PC-3 (cell line): Measurements from ENCODE around the gene SLC27A4. TPM values are rescaled to one million over a fixed set of nuclear protein-coding genes. Genes with fewer than 3 reads are reported as not detected.

Experiments used
- ATAC-seq: fragments of 200-7000 bp; cut with Tn5 transposase; 2 replicates; pipeline ENCODE4 v1.9.1; 2020; ENCODE audit warnings: mild to moderate bottlenecking, moderate library complexity
- BruUV-seq: library from RNA; stranded (reverse); fragments of 400-500 nt; replicated peaks from 2 replicates; lab custom pipeline; 2021; lab: Mats Ljungman, UMichigan
- CTCF ChIA-PET: fragments of 300-600 bp; sonication (Branson Sonifier 250); formaldehyde crosslinking; loops from one replicate; lab custom pipeline; 2022; ENCODE audit warnings: antibody characterized with exemption; lab: Charles Lee
- POLR2A ChIA-PET: fragments of 300-600 bp; sonication (Branson Sonifier 250); formaldehyde crosslinking; loops from one replicate; lab custom pipeline; 2022; ENCODE audit warnings: antibody characterized with exemption; ENCODE audit not compliant: unreplicated experiment; lab: Charles Lee
- DNase-seq: peaks from one replicate; pipeline ENCODE4 v3.0.0-alpha.2; 2015
- H2AFZ ChIP-seq: fragments of 300-600 bp; sonication (generic); 2 replicates; pipeline ENCODE4 v1.6.0; 2016; ENCODE audit warnings: antibody characterized with exemption, low read length
- H3F3A ChIP-seq: fragments of 300-600 bp; sonication (generic); one replicate; pipeline ENCODE4 v1.6.0; 2017; ENCODE audit warnings: antibody characterized with exemption, low read length, control low read depth, mild to moderate bottlenecking; ENCODE audit not compliant: unreplicated experiment
- H3K27ac ChIP-seq: fragments of 300-600 bp; sonication (generic); 2 replicates; pipeline ENCODE4 v1.5.1; 2016; ENCODE audit warnings: mild to moderate bottlenecking, low read length
- H3K27me3 ChIP-seq: fragments of 300-600 bp; sonication (generic); 2 replicates; pipeline ENCODE4 v1.6.1; 2016; ENCODE audit warnings: low read length, mixed read lengths
- H3K36me3 ChIP-seq: fragments of 300-600 bp; sonication (generic); 2 replicates; pipeline ENCODE4 v1.6.1; 2016; ENCODE audit warnings: low read depth, mixed run types, low read length, mixed read lengths
- H3K4me1 ChIP-seq: fragments of 300-600 bp; sonication (generic); 2 replicates; pipeline ENCODE4 v1.5.1; 2016; ENCODE audit warnings: low read length; ENCODE audit not compliant: insufficient read depth
- H3K4me2 ChIP-seq: fragments of 300-600 bp; sonication (generic); 2 replicates; pipeline ENCODE4 v1.6.0; 2016; ENCODE audit warnings: low read length
- H3K4me3 ChIP-seq: fragments of 300-600 bp; sonication (generic); 2 replicates; pipeline ENCODE4 v1.5.1; 2016; ENCODE audit warnings: mild to moderate bottlenecking, low read length, mixed read lengths
- H3K79me2 ChIP-seq: fragments of 300-600 bp; sonication (generic); 2 replicates; pipeline ENCODE4 v1.6.1; 2017; ENCODE audit warnings: low read length, mixed read lengths
- H3K9ac ChIP-seq: fragments of 300-600 bp; sonication (generic); 2 replicates; pipeline ENCODE4 v1.6.0; 2016; ENCODE audit warnings: mild to moderate bottlenecking, low read length
- H3K9me2 ChIP-seq: fragments of 300-600 bp; sonication (generic); replicated peaks from 2 replicates; pipeline ENCODE4 v1.6.1; 2016; ENCODE audit warnings: mixed run types, low read length, mixed read lengths
- H3K9me3 ChIP-seq: fragments of 300-600 bp; sonication (generic); 2 replicates; pipeline ENCODE4 v1.6.1; 2016; ENCODE audit warnings: low read length, mixed read lengths
- H4K20me1 ChIP-seq: fragments of 300-600 bp; sonication (generic); 2 replicates; pipeline ENCODE4 v1.6.1; 2016; ENCODE audit warnings: low read length, mixed read lengths
- CTCF ChIP-seq: fragments of 300-600 bp; sonication (generic); conservative IDR thresholded peaks from 2 replicates; pipeline ENCODE4 v1.5.1; 2017; ENCODE audit warnings: antibody characterized with exemption, low read depth, mild to moderate bottlenecking, low read length
- EZH2 ChIP-seq: fragments of 300-600 bp; sonication (generic); IDR thresholded peaks from one replicate; pipeline ENCODE4 v1.6.1; 2017; ENCODE audit warnings: antibody characterized with exemption, mild to moderate bottlenecking, low read length; ENCODE audit not compliant: unreplicated experiment
- EZH2phosphoT487 ChIP-seq: fragments of 300-600 bp; sonication (generic); IDR thresholded peaks from 2 replicates; pipeline ENCODE4 v1.6.1; 2018; ENCODE audit warnings: mild to moderate bottlenecking, antibody characterized with exemption, low read length, borderline replicate concordance
- intact Hi-C: fragments of 100-400 bp; cut with micrococcal nuclease; formaldehyde crosslinking; loops from 2 replicates; pipeline ENCODE4 v1.9.0; 2023
- total RNA-seq: library from RNA; depleted of rRNA; stranded (reverse); fragments of >200 nt; gene quantifications from 2 replicates; pipeline ENCODE4 v1.2.3, GENCODE V29; 2014

Gene SLC27A4
- total RNA-seq, 1 experiment from 2014 or later = 39.1 TPM

DNA sequence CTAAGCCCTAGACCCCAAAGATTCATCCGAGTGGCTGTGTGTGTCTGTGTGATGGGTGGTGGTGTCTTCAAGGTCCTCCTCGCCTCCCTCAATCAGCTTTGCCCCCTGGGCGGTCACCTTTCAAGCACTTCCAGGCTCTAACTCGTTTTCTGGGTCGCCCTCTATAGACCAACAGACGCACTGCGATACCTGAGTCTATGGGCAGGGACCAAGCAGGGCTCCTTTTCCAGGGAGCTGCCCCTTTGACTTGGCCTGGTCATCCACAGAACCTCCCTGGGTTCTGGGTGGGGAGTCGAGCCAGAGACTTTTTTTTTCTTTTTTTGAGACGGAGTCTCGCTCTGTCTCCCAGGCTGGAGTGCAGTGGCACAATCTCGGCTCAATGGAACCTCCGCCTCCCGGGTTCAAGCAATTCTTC, 1.1 kb downstream of the SLC27A4 start:
- H2AFZ ChIP-seq = peak overlapping the region; percentile 73; the same call in 1 of the 2 replicates
- H3K36me3 ChIP-seq = no peaks in the 10 kb centered on the region
- no peak overlapping the region for H3K27ac ChIP-seq
- CTCF ChIA-PET = interaction anchor here (0.5 to 1.6 kb wide), 4 partner anchors 21 to 66 kb away, joined by 4 to 20 read pairs (median 8); partner anchors contain the start of genes GOLGA2 and SWI5
- no TSS peak for BruUV-seq
- peak; percentile 56 for ATAC-seq
- no peaks in the 10 kb centered on the region for H4K20me1 ChIP-seq
- no peaks in the 10 kb centered on the region for H3K27me3 ChIP-seq
- DNase-seq = peak; percentile 78
- TF ChIP-seq EZH2phosphoT487 (no peak), CTCF (peak; percentile 69)
- peaks cover 10% of the 10 kb centered on the region for H3K79me2 ChIP-seq
- peak overlapping the region; percentile 96 for H3K4me2 ChIP-seq
- no peaks in the 10 kb centered on the region for H3F3A ChIP-seq
- H3K9ac ChIP-seq = peak overlapping the region; percentile 72
- H3K9me2 ChIP-seq = no peaks in the 10 kb centered on the region
- peak overlapping the region; percentile 84 for H3K4me3 ChIP-seq
- no peaks in the 10 kb centered on the region for H3K9me3 ChIP-seq
- H3K4me1 ChIP-seq = no peaks in the 10 kb centered on the region
- POLR2A ChIA-PET = interaction anchor here (0.7 kb wide), 1 partner anchor 187 kb away, joined by 8 read pairs; no protein-coding TSS in a partner anchor
- intact Hi-C loops = loop anchor here (1.0 to 2.0 kb wide), 2 partner anchors 19 to 46 kb away; partner anchors contain the start of genes COQ4 and TRUB2

- Histone ChIP-seq H3K4me2 (no peak overlapping the region), H3K9ac (no peak overlapping the region), H2AFZ (no peak overlapping the region), H3K4me3 (no peak overlapping the region), H3K79me2 (peaks cover 10% of the 10 kb centered on the region), H3K9me2 (no peaks in the 10 kb centered on the region), H3K36me3 (no peaks in the 10 kb centered on the region), H4K20me1 (no peaks in the 10 kb centered on the region), H3K9me3 (no peaks in the 10 kb centered on the region), H3K27ac (no peak overlapping the region), H3K27me3 (no peaks in the 10 kb centered on the region), H3K4me1 (no peaks in the 10 kb centered on the region), H3F3A (no peaks in the 10 kb centered on the region)
- ATAC-seq (no peak), DNase-seq (no peak)
- CTCF ChIA-PET = no interaction called here
- intact Hi-C loops = no loop called here
- no peak for TF ChIP-seq EZH2
- no peak for TF ChIP-seq EZH2phosphoT487
- TF ChIP-seq CTCF = no peak
- BruUV-seq = no TSS peak
- POLR2A ChIA-PET = no interaction called here
Observed at GRCh38 chr9:128342971-128343680, 2.8 kb downstream of the SLC27A4 start.

DNA sequence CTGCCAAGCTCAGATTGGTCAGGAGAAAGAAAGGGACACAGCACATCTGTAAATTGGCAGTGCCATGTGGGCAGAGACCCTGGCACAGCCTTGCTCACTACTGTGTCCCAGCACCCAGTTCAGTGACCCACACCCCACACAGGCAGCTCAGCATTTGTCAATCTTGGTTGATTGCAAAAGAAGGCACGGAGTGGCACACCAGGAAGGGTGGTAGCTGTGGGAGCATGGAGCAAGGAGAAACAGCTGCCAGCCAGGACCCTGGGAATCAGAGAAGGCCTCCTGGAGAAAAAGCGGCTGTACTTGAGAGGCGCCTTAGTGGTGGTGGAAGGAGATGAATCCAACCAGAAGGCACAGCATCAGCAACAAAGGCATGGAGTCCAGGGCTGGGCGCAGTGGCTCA, 3.5 kb downstream of the SLC27A4 start:
- H3K27me3 ChIP-seq = no peaks in the 10 kb centered on the region
- H3K4me1 ChIP-seq = no peaks in the 10 kb centered on the region
- no peaks in the 10 kb centered on the region for H3F3A ChIP-seq
- CTCF ChIA-PET = no interaction called here
- BruUV-seq = no TSS peak
- intact Hi-C loops = no loop called here
- H3K9me3 ChIP-seq = no peaks in the 10 kb centered on the region
- ATAC-seq (no peak), DNase-seq (no peak)
- H3K27ac ChIP-seq = no peak overlapping the region
- H3K36me3 ChIP-seq = no peaks in the 10 kb centered on the region
- H3K79me2 ChIP-seq = peaks cover 10% of the 10 kb centered on the region
- TF ChIP-seq EZH2phosphoT487 (no peak), EZH2 (no peak), CTCF (no peak)
- H4K20me1 ChIP-seq = no peaks in the 10 kb centered on the region
- no peak overlapping the region for H2AFZ ChIP-seq
- H3K9ac ChIP-seq = no peak overlapping the region
- POLR2A ChIA-PET = no interaction called here
- no peak overlapping the region for H3K4me3 ChIP-seq
- no peaks in the 10 kb centered on the region for H3K9me2 ChIP-seq
- H3K4me2 ChIP-seq = no peak overlapping the region
